ENCODE results near the gene ZNF423.

ZNF423 gene

DNA sequence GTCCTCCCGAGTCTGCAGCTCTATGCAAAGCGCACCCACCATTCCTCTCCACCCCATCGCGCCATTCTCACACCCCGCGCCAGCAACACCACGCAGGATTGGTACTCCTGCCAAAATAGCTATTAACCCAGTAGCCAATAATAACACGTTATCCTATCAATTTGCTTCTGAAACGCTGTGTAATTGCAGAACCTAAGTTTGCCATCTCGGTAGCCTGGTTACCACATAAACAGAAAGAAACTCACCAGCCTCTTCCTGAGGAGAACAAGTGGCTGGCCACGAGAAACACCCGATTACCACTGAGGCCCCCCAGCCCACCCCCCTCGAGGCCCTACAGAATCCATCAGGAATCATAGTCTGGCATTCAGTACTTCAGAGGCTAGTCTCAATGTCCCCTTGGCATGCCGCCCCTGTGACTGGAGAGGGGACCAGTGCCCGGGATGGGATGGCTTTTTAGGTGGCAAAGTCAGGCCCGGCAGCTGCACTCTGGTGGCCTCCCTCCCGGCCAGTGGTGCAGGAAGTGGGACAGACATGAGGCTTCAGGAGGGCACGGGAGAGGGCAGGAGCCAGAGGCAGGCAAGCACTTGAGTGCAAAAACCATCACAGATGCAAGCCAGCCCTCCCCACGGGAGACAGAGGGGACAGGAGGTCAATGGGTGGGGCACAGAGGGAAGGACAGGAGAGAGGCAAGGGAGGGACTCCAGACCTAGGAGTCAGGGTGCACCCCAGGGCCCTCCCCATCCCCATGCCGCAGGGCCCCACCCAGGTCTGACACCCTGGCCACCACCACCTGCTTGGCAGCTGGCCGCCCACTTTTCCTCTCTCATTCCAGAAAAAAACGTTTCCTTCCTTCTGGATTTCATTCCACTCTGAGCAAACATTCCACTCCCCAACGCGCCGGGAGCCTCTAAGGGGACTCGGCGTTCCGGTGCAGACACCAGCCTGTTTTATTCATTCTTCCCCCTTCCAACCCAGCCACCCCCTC, 192.5 kb downstream of the ZNF423 start:
- no peak for DNase-seq (ENCODE audit: low spot score)

GRCh38 chr16:49662569-49662968, 193.3 kb downstream of the ZNF423 start:
- DNase-seq (ENCODE audit: low spot score): no peak

DNA sequence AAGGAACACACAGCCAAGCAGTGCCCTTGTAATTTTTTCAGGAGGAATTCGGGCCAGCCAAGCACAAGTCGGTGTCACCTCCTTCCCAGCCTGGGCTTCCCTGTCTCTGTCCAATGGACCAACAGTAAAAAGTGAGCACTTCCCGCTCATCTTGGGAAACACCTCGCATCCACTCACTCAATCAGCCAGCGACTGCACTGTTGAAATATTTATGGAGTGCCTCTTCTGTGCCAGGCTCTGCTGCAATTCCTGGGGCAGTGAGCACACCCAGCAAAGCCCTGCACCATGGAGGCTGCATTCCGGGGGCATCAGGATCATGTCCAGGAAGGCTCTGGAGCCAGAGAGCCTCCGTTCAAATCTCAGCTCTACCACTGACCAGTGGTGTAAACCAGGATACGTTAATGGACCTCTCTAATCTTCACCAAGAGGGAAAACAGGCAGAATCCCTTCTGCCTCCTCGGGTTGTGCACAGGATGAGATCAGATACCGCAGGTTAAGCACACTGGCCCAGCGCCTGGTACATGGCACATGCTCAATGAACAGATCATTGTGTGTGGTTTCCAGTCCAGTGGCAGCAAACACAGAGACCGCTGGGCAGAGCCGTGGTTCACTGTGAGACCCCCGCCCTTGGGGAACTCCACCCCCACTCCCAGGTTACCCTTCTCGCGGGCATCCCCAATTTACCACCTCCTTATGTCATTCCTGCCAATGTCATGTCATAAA, 194.3 kb downstream of the ZNF423 start:
- DNase-seq (ENCODE audit: low spot score): no peak

DNA sequence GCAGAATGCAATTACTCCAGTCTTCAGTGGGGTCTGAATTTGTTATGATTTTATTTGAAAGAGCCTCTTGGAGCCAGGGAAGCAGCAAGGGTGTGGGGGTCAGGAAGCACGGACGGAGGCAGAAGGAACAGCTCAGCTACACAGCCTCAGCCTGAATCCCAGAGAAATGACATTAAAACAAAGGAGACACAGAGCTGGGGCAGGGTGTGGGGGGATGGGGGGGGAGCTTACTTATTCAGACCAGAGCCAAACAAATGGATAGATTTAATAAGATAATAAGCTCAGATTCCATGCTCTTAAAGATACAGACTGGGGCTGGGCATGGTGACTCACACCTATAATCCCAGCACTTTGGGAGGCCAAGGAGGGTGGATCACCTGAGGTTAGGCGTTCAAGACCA, 195.3 kb downstream of the ZNF423 start:
- no peak for DNase-seq (ENCODE audit: low spot score)

- DNase-seq (ENCODE audit: low spot score): no peak
Measured at GRCh38 chr16:49659356-49659755, 196.6 kb downstream of the ZNF423 start.

GRCh38 chr16:49658531-49658930, 197.4 kb downstream of the ZNF423 start:
- DNase-seq (ENCODE audit: low spot score): no peak

DNA sequence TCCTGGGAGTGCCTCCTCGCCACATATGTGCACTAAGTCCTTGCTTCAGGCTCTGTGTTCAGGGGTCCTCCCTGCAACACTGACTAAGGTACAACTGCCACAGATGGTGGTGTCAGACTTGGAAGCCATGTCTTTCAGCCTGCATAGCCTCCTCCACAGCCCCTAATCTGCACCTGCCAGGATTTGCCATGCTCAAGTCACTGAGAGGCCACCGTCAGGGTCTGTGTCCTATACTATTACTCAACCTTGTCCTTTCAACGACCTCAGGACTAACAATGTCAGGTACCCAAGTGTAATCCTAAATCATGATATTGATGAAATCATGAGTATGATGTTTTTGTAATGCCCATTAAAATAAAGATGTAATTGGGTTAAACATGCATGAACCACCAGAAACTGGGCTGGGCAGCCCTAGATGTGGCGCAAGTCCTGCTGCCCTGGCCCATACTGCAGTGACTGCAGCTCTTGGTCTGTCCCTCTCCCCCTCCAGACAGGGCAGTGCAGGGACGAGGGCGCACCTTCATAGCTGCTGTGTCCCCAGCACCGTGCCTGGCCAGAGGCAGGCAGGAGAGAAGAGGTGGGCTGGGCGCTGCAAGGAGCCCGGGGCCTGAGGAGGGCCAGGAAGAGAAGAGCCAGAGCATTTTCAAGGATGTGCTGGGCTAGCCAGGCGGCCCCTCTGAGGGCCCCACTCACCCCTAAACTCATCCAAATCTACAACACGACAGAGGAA, 198.0 kb downstream of the ZNF423 start:
- no peak for DNase-seq (ENCODE audit: low spot score)

DNA sequence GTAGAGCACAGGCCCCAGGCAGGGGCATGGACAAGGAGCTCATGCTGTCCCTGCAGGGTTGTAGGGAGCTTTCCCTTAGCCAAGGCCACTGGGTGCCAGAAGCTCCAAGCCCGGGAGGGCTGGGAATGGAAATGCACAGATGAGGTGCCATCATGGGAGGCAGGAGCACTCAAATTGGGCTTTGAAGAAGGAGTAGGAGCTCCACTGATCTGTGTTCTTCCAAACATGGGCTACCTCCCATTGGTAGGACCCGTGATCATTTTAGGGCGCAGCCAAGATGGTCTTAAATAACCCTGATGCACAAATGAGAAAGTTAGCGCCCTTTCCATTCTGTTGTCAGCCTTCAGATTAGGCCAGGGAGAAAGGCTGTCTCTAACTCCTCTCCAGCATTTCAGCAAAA, 201.5 kb downstream of the ZNF423 start:
- no peak for DNase-seq (ENCODE audit: low spot score)

GRCh38 chr16:49653577-49653976, 202.3 kb downstream of the ZNF423 start:
- no peak for DNase-seq (ENCODE audit: low spot score)

DNA sequence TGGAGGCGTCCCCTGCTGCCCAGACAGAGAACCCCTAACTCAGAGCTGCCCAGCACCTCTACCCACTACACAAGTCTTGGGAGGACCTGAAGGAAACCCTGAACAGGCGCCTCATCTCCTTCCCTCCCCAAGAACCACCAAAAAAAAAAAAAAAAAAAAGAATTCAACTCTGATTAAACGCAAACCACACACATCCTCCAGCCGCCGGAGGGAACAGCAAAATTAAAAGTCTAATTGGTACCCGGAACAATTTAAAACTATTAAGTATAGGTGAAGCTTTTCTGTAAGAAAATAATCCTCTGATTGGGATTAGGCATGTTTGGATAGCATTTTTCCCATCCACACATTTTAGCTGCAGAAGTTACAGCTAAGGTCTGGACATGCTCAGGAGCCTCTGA, 202.7 kb downstream of the ZNF423 start:
- no peak for DNase-seq (ENCODE audit: low spot score)

DNA sequence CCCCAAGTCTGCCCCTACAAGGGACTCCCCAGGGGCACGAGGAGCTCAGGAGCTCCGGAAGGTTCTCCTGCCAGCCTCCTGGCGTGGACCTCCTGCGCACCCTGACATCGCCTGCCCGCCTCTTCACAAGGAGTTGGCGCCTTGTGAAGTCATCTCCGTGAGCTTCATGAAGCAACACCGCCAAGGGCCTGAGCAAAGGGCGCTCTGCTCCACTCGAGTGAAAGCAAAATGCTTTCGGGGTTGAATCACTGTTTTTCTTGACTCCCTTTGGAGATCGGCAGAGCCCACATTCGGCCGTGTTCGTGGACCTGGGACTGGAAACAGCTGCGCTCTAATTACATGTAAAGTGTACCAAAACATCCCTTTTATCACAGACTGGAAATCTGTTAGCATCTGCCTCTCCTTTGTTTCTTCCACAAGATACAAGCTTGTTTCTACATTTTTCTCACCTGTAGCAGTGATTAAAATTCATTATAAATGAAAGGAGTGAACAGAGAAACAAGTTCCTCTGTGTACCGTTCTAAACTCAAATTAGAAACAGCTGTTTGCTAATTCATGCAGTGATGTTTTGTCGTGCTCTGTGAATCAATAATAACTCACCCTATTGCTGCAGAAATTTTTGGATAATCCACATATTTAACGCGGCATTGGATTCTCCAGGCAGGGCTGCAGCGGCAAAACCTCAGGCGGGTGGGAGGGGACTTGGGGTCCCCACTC, 203.3 kb downstream of the ZNF423 start:
- DNase-seq (ENCODE audit: low spot score): no peak

- no peak for DNase-seq (ENCODE audit: low spot score)
Measured at GRCh38 chr16:49651996-49652395, 203.9 kb downstream of the ZNF423 start.

DNA sequence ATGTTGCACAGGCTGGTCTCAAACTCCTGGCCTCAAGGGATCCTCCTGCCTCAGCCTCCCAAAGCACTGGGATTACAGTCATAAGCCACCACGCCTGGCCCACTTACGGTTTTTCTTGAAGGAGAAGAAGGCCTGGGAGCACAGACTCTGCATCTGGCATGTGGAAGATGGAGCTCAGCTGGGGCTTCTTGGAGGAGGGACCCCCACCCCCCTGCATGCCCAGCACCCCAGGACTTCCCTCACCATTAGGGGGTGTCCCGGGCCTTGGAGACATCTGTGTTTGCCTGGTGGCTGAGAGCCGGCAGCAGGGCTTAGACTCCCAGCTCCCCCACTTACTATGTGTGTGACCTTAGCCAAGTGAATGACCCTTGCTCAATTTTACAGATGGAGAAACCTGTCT, 204.7 kb downstream of the ZNF423 start:
- no peak for DNase-seq (ENCODE audit: low spot score)

- no peak for DNase-seq (ENCODE audit: low spot score)
Measured at GRCh38 chr16:49650603-49651002, 205.3 kb downstream of the ZNF423 start.

GRCh38 chr16:49649013-49649765, 206.7 kb downstream of the ZNF423 start:
- DNase-seq (ENCODE audit: low spot score): no peak

DNA sequence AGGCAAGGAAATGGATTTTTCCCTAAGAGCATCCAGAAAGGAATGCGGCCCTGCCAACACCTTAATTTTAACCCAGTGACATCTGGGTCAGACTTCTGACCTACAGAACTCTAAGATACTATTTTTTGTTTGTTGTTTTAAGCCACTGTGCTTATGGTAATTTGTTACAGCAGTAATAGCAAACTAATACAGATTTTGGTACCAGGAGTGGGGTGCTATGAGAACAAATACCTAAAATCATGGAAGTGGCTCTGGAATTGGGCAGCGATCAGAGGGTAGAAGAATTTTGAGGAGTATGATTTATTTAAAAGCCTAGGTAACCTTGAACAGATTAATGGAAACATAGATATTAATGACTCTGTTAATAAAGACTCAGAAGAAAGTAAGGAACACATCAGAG, 208.2 kb downstream of the ZNF423 start:
- DNase-seq (ENCODE audit: low spot score): no peak

DNA sequence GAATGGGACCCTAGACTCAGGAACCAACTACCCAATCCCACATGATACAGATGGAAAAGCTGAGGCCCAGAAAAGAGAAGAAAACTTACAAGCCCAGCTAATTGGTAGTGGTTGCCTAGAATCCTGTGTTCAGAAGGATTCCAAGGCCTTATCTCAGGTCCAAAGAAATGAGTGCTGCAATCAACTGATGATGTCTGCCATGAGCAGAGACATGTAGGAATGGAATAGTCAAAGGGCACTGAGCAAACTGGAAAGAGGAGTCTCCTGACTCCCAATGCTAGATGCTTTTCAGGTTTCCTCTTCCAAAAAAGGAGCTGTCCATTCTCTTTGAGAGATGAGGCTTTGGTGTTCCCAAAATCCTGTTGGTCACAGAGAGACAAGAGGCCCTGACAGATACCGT, 210.6 kb downstream of the ZNF423 start:
- DNase-seq (ENCODE audit: low spot score): no peak

GRCh38 chr16:49644145-49644463, 211.8 kb downstream of the ZNF423 start:
- DNase-seq (ENCODE audit: low spot score): no peak

DNA sequence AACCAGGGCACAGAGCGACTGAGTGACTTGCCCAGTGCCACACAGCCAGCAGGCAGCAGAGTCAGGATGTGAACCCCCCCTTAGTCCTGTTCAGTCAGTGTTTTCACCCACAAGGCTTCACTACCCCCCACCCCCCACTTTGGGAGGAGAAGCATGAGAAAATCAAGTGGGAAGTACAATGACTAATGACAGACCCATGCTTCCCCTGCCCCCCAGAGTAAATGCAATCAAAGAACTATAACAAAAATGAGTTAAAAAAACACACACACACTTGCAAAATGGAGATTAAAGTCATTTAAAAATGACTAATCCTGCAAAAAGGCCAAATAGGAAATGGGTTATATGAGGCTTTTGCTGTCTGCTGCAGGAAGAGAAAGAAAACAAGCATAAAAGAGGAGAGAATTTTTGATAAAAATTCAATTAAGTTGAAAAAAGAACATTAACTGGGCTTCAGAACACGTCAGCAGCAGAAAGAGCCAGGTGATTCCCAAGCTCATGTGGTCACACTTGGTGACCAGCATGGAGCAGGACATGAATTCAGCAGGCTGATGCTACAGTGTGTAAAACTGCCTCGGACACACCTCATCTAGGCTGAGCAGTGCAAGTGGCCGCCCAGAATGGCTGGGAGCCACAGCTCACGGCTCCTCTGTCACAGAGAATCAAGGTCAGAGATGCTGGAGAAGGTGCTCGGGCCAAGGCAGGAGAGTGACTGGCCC, 212.3 kb downstream of the ZNF423 start:
- no peak for DNase-seq (ENCODE audit: low spot score)

GRCh38 chr16:49641250-49641649, 214.7 kb downstream of the ZNF423 start:
- no peak for DNase-seq (ENCODE audit: low spot score)

- DNase-seq (ENCODE audit: low spot score): no peak
Measured at GRCh38 chr16:49640581-49640980, 215.3 kb downstream of the ZNF423 start.

Measured in germinal center (tissue), 1 donor.